Measurements from ENCODE around the gene THUMPD2. TPM values are rescaled to one million over a fixed set of nuclear protein-coding genes. Genes with fewer than 3 reads are reported as not detected.

Gene THUMPD2
- total and polyA plus RNA-seq, 9 donors: 10.5 to 22.0 (median 16.3) TPM

- Histone ChIP-seq H3K36me3 (no peaks in the 10 kb centered on the region), H3K27me3 (no peaks in the 10 kb centered on the region), H3K27ac (no peak overlapping the region), H3K4me3 (no peak overlapping the region), H3K9me3 (no peaks in the 10 kb centered on the region), H3K4me1 (ENCODE audit: insufficient read depth) (peaks cover 5% of the 10 kb centered on the region)
- 94 to 97% (median 96%) methylated on average over 10 of the region's 10 CpGs for WGBS, 3 donors
- DNase-seq: no peak
- intact Hi-C loops (cut with DNase I): no loop called here
- TF ChIP-seq, protein P1, sequence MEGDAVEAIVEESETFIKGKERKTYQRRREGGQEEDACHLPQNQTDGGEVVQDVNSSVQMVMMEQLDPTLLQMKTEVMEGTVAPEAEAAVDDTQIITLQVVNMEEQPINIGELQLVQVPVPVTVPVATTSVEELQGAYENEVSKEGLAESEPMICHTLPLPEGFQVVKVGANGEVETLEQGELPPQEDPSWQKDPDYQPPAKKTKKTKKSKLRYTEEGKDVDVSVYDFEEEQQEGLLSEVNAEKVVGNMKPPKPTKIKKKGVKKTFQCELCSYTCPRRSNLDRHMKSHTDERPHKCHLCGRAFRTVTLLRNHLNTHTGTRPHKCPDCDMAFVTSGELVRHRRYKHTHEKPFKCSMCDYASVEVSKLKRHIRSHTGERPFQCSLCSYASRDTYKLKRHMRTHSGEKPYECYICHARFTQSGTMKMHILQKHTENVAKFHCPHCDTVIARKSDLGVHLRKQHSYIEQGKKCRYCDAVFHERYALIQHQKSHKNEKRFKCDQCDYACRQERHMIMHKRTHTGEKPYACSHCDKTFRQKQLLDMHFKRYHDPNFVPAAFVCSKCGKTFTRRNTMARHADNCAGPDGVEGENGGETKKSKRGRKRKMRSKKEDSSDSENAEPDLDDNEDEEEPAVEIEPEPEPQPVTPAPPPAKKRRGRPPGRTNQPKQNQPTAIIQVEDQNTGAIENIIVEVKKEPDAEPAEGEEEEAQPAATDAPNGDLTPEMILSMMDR (IDR thresholded peaks at IDR 0.05): no peak
- no peak for TF ChIP-seq EP300 (IDR thresholded peaks at IDR 0.05)
- TF ChIP-seq POLR2A (IDR thresholded peaks at IDR 0.05): no peak
Observed at GRCh38 chr2:39733070-39733674, 45.9 kb downstream of the THUMPD2 start.

DNA sequence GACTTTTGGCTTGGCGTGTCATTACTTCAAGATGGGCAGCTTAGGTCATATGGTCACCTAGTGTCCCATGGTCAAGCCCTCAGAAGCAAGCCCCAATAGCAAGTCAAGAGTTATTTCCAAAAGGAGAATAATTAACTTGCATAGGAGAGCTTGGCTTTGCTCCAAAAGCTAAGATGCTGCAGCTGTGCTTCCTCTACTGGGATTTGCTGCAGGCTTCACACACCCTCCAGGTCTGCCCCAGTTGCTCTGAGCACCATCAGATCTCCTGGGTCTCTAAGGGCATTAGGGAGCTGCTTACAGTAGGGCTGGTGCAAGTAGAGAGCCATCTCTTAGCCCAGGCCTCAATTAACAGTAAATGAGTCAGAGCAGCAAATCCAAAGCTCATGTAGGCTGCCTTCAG is 46.6 kb downstream of the THUMPD2 start:
- 75 to 77% (median 77%) methylated on average over 1 of the region's 1 CpG for WGBS, 3 donors
- H3K27ac ChIP-seq: no peak overlapping the region
- H3K27me3 ChIP-seq: no peaks in the 10 kb centered on the region
- H3K36me3 ChIP-seq: no peaks in the 10 kb centered on the region
- H3K4me1 ChIP-seq (ENCODE audit: insufficient read depth): peaks cover 5% of the 10 kb centered on the region
- no peak for DNase-seq
- TF ChIP-seq, protein P1 (IDR thresholded peaks at IDR 0.05): no peak
- TF ChIP-seq EP300 (IDR thresholded peaks at IDR 0.05) (no peak), POLR2A (IDR thresholded peaks at IDR 0.05) (no peak)
- no peaks in the 10 kb centered on the region for H3K9me3 ChIP-seq
- intact Hi-C loops (cut with DNase I): no loop called here
- H3K4me3 ChIP-seq: no peak overlapping the region

DNA sequence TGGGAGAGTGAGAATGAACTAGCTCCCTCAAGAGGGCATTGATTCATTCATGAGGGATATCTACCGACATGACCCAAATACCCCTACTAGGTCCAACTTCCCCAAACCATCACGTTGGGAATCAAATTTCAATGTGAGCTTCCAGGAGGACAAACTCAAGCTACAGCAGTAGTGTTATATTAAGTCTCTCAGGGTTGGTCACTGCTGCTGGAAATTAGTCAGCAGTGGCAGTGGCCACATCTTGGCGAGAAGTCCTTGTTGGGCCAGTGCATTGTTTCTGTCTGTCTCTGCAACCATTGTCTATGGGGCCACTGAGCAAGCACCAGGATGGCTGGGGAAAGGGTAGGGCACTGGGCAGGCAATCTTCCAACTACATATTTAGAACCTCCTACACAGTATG is 47.5 kb downstream of the THUMPD2 start:
- 88 to 91% (median 88%) methylated on average over 3 of the region's 3 CpGs for WGBS, 3 donors
- DNase-seq: no peak
- no peak for TF ChIP-seq POLR2A (IDR thresholded peaks at IDR 0.05)
- TF ChIP-seq, protein P1 (IDR thresholded peaks at IDR 0.05): no peak
- TF ChIP-seq EP300 (IDR thresholded peaks at IDR 0.05): no peak
- Histone ChIP-seq H3K27me3 (no peaks in the 10 kb centered on the region), H3K36me3 (no peaks in the 10 kb centered on the region), H3K9me3 (no peaks in the 10 kb centered on the region), H3K4me1 (ENCODE audit: insufficient read depth) (peaks cover 7% of the 10 kb centered on the region), H3K27ac (no peak overlapping the region), H3K4me3 (no peak overlapping the region)
- intact Hi-C loops (cut with DNase I): no loop called here

DNA sequence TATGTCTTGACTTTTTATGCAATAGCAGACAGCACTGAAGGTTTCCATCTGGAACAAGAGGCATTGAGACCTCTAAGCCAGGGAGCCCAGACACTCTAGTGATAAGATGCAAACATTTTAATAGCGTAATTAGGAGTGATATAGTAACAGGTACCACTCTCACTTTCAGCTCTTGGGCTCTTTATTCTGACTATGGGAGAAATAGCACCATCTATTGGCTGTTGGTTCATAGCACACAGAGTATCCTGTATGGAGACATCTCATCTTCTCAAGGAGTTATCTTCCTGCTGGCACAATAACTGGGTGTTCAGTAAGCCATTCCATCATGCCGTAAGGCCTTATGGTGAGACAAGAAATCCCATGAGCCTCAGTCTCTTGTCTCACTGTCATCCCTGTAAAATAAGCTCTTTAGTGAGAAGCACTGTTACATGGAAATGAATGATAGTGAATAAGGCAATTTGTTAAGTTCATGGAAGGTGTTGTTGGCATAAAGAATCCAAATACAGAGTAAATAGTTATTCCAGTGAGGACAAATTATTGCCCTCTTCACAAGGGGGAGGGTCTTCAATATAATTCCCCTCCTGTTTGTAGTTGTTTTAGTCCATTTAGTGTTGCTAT is 48.3 kb downstream of the THUMPD2 start:
- TF ChIP-seq EP300 (IDR thresholded peaks at IDR 0.05): no peak
- TF ChIP-seq, protein P1 (IDR thresholded peaks at IDR 0.05): no peak
- TF ChIP-seq POLR2A (IDR thresholded peaks at IDR 0.05): no peak

More for the DNA sequence above, 48.3 kb downstream of the THUMPD2 start:
- intact Hi-C loops (cut with DNase I): no loop called here
- 94 to 98% (median 95%) methylated on average over 2 of the region's 2 CpGs for WGBS, 3 donors
- H3K4me1 ChIP-seq (ENCODE audit: insufficient read depth): peaks cover 7% of the 10 kb centered on the region
- no peaks in the 10 kb centered on the region for H3K9me3 ChIP-seq
- no peaks in the 10 kb centered on the region for H3K36me3 ChIP-seq
- no peak overlapping the region for H3K4me3 ChIP-seq
- no peak overlapping the region for H3K27ac ChIP-seq
- no peaks in the 10 kb centered on the region for H3K27me3 ChIP-seq
- DNase-seq: no peak

All from ovary (tissue), 9 donors.